GM19455 (cell line): ENCODE results near the gene BEND7.
"Not testable (repeated sequence)": the region's sequence is repeated elsewhere in the genome, so short reads cannot be mapped to it uniquely, and the experiment has no call there.

Experiments used
- ATAC-seq: cut with Tn5 transposase; IDR thresholded peaks from one replicate; pipeline ENCODE4 v1.9.1; 2021; ENCODE audit not compliant: unreplicated experiment

The BEND7 gene

DNA sequence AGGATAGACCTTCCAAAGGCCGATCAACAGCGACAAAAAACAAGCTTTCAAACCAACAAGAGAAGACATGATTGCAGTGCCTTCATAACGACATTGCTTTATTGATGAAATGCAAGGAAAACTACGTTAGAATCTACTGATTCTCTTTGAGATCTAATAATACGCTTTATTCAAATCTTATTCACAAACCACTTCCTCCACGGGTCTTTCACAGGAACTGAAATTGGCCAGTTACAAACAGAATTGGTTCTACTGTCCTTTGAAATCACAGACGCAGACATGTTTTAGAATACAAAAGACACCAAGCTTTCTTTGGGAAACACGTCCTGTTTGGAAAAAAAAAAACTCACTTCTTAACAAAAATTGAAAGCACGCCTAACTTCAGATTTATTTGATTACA is 106.0 kb downstream of the BEND7 start:
- no peak for ATAC-seq

GRCh38 chr10:13421382-13421917 is 107.4 kb downstream of the BEND7 start:
- ATAC-seq: no peak

- no peak for ATAC-seq
These were observed 108.1 kb downstream of the BEND7 start for GRCh38 chr10:13420532-13421307.

GRCh38 chr10:13417459-13418126 is 111.2 kb downstream of the BEND7 start:
- no peak for ATAC-seq

DNA sequence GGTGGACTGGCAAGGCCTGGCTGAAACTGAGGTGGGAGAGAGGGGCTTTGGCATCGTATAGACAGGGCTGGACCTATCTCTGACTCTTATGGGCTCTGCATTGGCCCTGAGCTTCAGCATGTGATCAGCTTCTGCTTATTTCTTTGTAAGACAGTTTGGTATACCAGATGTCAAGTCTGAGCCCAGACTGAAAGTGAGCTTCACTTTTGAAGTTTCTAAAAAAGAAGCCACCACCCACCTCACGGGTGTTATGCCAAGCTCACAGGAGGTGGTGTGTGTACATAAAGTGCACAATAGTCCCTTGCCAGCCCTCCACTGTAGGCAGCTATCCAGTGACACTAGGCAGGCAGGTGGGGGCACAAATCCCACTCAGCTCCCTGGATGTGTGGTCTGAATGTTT is 112.1 kb downstream of the BEND7 start:
- no peak for ATAC-seq

DNA sequence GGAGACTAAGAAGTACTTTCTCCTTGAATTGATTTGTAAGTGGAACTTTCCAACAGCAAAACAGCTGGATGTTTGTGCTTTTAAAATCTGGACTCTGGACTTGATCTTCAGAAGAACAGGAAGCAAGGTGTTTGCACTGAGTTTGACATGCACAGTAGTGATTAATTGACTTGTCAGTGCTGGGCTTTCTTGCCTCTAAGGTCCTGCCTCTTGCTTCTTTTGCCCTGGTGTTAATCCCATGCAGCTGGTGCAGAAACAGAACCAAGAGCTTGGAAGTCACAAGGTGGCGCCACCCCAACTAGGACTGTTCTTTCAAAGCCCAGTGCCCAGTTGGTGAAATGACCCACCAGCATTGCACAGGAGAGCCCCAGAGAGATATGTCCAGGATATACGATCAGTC is 114.0 kb downstream of the BEND7 start:
- no peak for ATAC-seq

- ATAC-seq: no peak
These were observed 114.7 kb downstream of the BEND7 start for GRCh38 chr10:13414137-13414536.

GRCh38 chr10:13412894-13413293 is 115.9 kb downstream of the BEND7 start:
- ATAC-seq: no peak

DNA sequence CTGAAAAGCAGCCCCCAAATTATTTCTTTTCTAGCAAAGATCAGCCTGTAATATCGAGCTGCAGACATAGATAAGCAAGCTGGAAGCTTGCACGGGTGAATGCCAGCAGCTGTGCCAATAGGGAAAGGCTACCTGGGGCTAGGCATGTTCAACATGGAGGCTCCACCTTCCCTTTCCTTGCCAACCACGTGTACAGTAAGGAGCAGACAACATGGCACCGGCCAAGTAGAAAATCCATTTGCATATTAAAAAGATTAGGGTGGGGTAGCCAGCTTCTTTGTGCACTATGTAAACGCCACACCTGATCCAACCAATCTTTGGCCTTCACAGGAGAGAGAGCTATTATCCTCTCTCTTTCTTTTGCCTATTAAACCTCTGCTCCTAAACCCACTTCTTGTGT is 124.0 kb downstream of the BEND7 start:
- ATAC-seq: no peak

DNA sequence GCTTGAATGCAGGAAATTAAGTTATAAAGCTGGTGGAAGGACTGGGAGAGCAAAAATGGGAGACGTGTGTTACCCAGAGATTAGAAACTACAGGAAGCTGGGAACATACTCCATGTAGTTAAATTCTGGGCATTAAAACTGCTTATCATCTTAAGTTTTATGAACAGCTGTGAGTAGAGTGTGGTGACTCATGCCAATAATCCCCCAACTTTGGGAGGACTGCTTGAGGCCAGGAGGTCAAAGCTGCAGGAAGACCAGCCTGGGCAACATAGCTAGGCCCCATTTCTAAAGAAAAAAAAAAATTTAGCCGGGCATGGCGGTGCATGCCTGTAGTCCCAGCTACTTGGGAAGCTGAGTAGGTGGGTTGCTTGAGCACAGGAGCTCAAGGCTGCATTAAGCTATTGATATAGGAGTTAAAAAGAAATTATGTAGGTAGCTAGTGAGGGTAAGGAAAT is 124.5 kb downstream of the BEND7 start:
- no peak for ATAC-seq

- ATAC-seq: not testable (repeated sequence)
These were observed 125.4 kb downstream of the BEND7 start for GRCh38 chr10:13403426-13403825.

DNA sequence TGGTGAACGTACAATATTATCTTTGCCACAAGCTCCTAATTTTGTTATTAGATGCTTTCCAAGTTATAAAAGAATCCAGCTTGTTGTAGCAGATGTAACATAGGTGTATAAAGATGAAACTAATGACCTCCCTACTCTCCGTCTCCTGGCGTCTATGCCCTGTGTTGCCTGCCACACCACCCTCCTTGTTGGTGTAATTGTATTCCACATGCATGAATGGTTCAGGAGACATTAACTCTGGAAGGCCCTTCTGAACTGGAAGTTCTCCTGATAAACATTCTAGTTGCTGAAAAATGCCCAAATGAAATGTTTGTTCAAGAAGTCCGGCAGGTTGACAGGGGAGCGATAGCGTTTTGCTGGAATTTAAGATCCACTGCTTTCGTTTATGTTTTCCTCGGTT is 126.8 kb downstream of the BEND7 start:
- no peak for ATAC-seq

GRCh38 chr10:13401142-13401541 is 127.7 kb downstream of the BEND7 start:
- no peak for ATAC-seq

DNA sequence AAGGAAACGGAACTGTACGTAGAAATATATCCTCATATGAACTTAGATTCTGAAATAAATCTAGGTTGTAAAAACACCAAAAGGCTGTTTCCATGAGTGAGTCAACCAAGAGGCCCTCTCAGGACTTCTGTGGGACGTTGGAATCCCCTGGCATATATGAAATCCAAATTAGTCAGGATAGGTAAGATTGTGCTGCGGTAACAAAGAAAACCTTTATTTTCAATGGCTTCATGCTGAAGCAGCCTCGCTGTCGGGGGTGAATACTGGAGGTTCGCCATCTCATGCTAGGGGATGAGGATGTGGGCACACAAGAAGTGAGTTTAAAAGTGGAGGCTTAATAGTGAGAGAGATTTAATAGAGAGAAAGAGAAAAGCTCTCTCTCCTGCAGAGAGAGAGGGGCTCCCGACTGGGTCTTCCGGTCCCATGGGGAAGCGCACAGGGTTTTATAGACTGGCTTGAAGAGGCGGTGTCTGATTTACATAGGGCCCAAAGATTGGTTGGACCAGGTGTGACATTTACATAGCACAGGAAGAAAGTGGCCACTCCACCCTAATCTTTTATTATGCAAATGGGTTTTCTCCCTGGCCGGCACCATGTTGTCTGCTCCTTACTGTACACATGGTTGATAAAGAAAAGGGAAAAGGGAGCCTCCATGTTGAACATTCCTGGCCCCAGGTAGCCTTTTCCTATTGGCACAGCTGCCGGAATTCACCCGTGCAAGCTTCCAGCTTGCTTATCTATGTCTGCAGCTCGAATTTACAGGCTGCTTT is 128.4 kb downstream of the BEND7 start:
- no peak for ATAC-seq

- no peak for ATAC-seq
These were observed 129.1 kb downstream of the BEND7 start for GRCh38 chr10:13399752-13400151.

DNA sequence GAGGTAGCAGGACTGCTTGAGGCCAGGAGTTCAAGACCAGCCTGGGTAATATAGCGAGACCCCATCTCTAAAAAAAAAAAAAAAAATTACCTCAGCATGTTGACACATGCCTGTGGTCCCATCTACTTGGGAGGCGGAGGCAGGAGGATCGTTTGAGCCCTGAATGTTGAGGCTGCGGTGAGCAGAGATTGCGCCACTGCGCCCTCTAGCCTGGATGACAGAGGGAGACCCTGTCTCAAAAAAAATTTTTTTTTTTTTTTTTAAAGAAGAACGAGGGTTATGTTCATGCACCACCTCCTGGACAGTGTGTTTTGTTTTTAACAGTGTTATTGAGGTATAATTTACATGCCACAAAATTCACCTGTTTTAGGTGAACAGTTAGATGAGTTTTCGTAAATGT is 129.6 kb downstream of the BEND7 start:
- no peak for ATAC-seq

DNA sequence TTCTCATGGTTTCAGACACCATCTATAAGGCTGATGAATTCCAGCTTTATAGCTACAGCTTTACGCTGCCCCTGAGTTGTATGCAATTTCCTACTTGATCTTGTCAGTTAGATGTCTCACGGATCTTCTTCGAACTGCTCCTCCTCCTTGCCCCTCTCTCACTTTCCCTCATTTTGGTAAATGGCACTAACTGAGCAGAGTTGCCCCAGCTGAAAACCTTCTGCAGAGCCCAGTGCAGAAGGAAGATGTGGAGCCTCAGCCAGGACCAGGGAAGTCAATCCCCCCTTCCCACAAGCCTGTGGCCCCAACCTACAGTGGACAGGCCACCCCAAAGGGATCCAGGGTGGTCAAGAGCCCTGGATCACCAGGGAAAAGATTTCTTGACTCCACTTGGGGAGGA is 131.8 kb downstream of the BEND7 start:
- ATAC-seq: no peak

GRCh38 chr10:13396369-13396768 is 132.4 kb downstream of the BEND7 start:
- no peak for ATAC-seq

- no peak for ATAC-seq
These were observed 133.3 kb downstream of the BEND7 start for GRCh38 chr10:13395540-13395939.

- ATAC-seq: no peak
These were observed 135.2 kb downstream of the BEND7 start for GRCh38 chr10:13393640-13394039.

- no peak for ATAC-seq
These were observed 136.1 kb downstream of the BEND7 start for GRCh38 chr10:13392701-13393100.
